CD8-positive, alpha-beta memory T cell (primary cell): ENCODE data around the gene TMEM200C. TPM values are rescaled to one million over a fixed set of nuclear protein-coding genes. Genes with fewer than 3 reads are reported as not detected.
A peak's percentile ranks its signal among the peaks of the same experiment; 100 is the strongest.

Experiments
- CTCF ChIA-PET: fragments of 350-600 bp; sonication (Branson Sonifier 250); formaldehyde crosslinking; loops from one replicate; lab custom pipeline; 2021; ENCODE audit warnings: antibody characterized with exemption; lab: Charles Lee
- POLR2A ChIA-PET: fragments of 350-600 bp; sonication (Branson Sonifier 250); formaldehyde crosslinking; loops from one replicate; lab custom pipeline; 2021; ENCODE audit warnings: antibody characterized with exemption; lab: Charles Lee
- DNase-seq, 5 donors: peaks; one replicate each; pipeline versions ENCODE4 v3.0.0 to v3.0.0-alpha.2; 2020 to 2022; ENCODE audit warnings: mixed read lengths in 1 of 5
- H3K27ac ChIP-seq: one replicate; pipeline ENCODE4 v1.7.0; 2013; ENCODE audit warnings: low read depth, mild to moderate bottlenecking, low read length, moderate library complexity
- H3K27me3 ChIP-seq: 2 replicates; pipeline ENCODE4 v1.7.0; 2013; ENCODE audit warnings: low read length, mild to moderate bottlenecking; ENCODE audit not compliant: insufficient read depth, poor library complexity, severe bottlenecking
- H3K36me3 ChIP-seq: 2 replicates; pipeline ENCODE4 v1.7.0; 2013; ENCODE audit warnings: mild to moderate bottlenecking, low read length, moderate library complexity; ENCODE audit not compliant: insufficient read depth
- H3K4me1 ChIP-seq: 2 replicates; pipeline ENCODE4 v1.7.0; 2013; ENCODE audit warnings: mild to moderate bottlenecking, low read length, moderate library complexity; ENCODE audit not compliant: insufficient read depth
- H3K4me3 ChIP-seq: 2 replicates; pipeline ENCODE4 v1.7.0; 2013; ENCODE audit warnings: mild to moderate bottlenecking, low read length
- H3K9me3 ChIP-seq: 2 replicates; pipeline ENCODE4 v1.7.0; 2013; ENCODE audit warnings: mild to moderate bottlenecking, low read length
- H3K27ac Mint-ChIP-seq, 8 donors: one replicate each; pipeline ENCODE4 v1.8.0; 2020 to 2021; ENCODE audit warnings: mixed read lengths in 8 of 8, mild to moderate bottlenecking in 6 of 8, inconsistent platforms in 3 of 8, moderate library complexity in 3 of 8
- H3K27me3 Mint-ChIP-seq, 2 donors: one replicate each; pipeline ENCODE4 v1.8.0; 2020 to 2021; ENCODE audit warnings: mixed read lengths in 2 of 2, mild to moderate bottlenecking in 1 of 2, moderate library complexity in 1 of 2
- H3K36me3 Mint-ChIP-seq, 3 donors: one replicate each; pipeline ENCODE4 v1.8.0; 2020 to 2021; ENCODE audit warnings: mixed read lengths in 3 of 3, inconsistent platforms in 1 of 3, mild to moderate bottlenecking in 1 of 3
- H3K4me1 Mint-ChIP-seq, 3 donors: one replicate each; pipeline ENCODE4 v1.8.0; 2020 to 2021; ENCODE audit warnings: mixed read lengths in 3 of 3, inconsistent platforms in 1 of 3, mild to moderate bottlenecking in 1 of 3
- H3K4me3 Mint-ChIP-seq, 7 donors: one replicate each; pipeline ENCODE4 v1.8.0; 2020 to 2021; ENCODE audit warnings: mixed read lengths in 7 of 7, mild to moderate bottlenecking in 6 of 7, moderate library complexity in 4 of 7, inconsistent platforms in 2 of 7
- H3K9me3 Mint-ChIP-seq, 5 donors: one replicate each; pipeline ENCODE4 v1.8.0; 2020 to 2022; ENCODE audit warnings: mixed read lengths in 5 of 5, mild to moderate bottlenecking in 3 of 5, moderate library complexity in 2 of 5, inconsistent platforms in 1 of 5
- polyA plus RNA-seq: library from polyadenylated mRNA; unstranded; fragments of 300-500 nt; fragmentation: Illumina TruSeq; gene quantifications from one replicate; pipeline ENCODE4 v1.2.3, GENCODE V29; 2021
- total RNA-seq, 2 experiments: library from RNA; stranded (reverse); gene quantifications; one replicate each; pipeline ENCODE4 v1.2.3, GENCODE V29; 2021

TMEM200C gene
- total and polyA plus RNA-seq, 3 experiments from 2014 or later = not detected

- peaks cover 6% of the 10 kb centered on the region for H3K27me3 ChIP-seq
- peaks cover 0 to 11% (median 0%) of the 10 kb centered on the region in 3 donors for H3K4me1 Mint-ChIP-seq
- H3K36me3 Mint-ChIP-seq = no peaks in the 10 kb centered on the region
- ChIA-PET CTCF (interaction anchor here (1.3 kb wide), 1 partner anchor 12 kb away, joined by 3 read pairs; no protein-coding TSS in a partner anchor), POLR2A (no interaction called here)
- DNase-seq = peak in 1 of 5 donors; percentile 27
- peaks cover 34 to 65% of the 10 kb centered on the region in 2 donors for H3K27me3 Mint-ChIP-seq
- no peaks in the 10 kb centered on the region for H3K36me3 ChIP-seq
- H3K4me3 Mint-ChIP-seq = no peak overlapping the region
- H3K27ac ChIP-seq = no peak overlapping the region
- no peaks in the 10 kb centered on the region for H3K9me3 ChIP-seq
- H3K4me3 ChIP-seq = no peak overlapping the region
- peaks cover 0 to 15% (median 4%) of the 10 kb centered on the region in 5 donors for H3K9me3 Mint-ChIP-seq
- H3K27ac Mint-ChIP-seq = no peak overlapping the region
- no peaks in the 10 kb centered on the region for H3K4me1 ChIP-seq
Observed at GRCh38 chr18:5890331-5891183, 4.8 kb downstream of the TMEM200C start.

DNA sequence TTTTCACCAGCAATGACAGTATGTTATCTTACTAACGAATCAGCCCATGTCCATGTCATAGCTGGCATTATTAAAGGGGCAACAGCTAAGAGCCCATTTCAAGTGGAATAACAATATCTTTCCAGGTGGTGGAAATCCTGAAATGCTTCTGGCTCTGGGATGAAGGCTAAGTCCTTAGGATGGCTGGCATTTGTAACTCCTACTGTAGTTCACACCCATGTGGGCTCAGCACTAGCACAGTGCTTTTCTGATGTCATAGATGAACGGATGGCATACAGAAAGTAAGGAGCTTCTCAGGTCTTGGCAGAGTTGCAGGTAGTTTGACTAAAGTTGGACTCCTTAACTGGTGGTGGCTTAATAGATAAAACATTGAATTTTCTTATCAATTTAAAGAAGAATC lies 10.0 kb downstream of the TMEM200C start:
- CTCF ChIA-PET = no interaction called here
- Histone ChIP-seq H3K4me3 (no peak overlapping the region), H3K4me1 (no peaks in the 10 kb centered on the region), H3K27me3 (no peaks in the 10 kb centered on the region), H3K27ac (no peak overlapping the region), H3K36me3 (no peaks in the 10 kb centered on the region), H3K9me3 (no peaks in the 10 kb centered on the region)
- Mint-ChIP-seq H3K36me3 (no peaks in the 10 kb centered on the region), H3K27ac (no peak overlapping the region), H3K4me3 (no peak overlapping the region), H3K4me1 (no peaks in the 10 kb centered on the region), H3K27me3 (peaks cover 5 to 30% of the 10 kb centered on the region in 2 donors), H3K9me3 (peaks cover 0 to 11% (median 3%) of the 10 kb centered on the region in 5 donors)
- DNase-seq = no peak
- POLR2A ChIA-PET = no interaction called here

- H3K9me3 Mint-ChIP-seq = peaks cover 0 to 7% (median 2%) of the 10 kb centered on the region in 5 donors
- peaks cover 0 to 21% of the 10 kb centered on the region in 2 donors for H3K27me3 Mint-ChIP-seq
- no peaks in the 10 kb centered on the region for H3K36me3 ChIP-seq
- DNase-seq = no peak
- CTCF ChIA-PET = no interaction called here
- H3K4me3 Mint-ChIP-seq = no peak overlapping the region
- no peaks in the 10 kb centered on the region for H3K4me1 Mint-ChIP-seq
- no peaks in the 10 kb centered on the region for H3K9me3 ChIP-seq
- H3K4me3 ChIP-seq = no peak overlapping the region
- no peaks in the 10 kb centered on the region for H3K27me3 ChIP-seq
- H3K27ac ChIP-seq = no peak overlapping the region
- no peaks in the 10 kb centered on the region for H3K36me3 Mint-ChIP-seq
- no peak overlapping the region for H3K27ac Mint-ChIP-seq
- no peaks in the 10 kb centered on the region for H3K4me1 ChIP-seq
- POLR2A ChIA-PET = no interaction called here
Observed at GRCh38 chr18:5884375-5884774, 10.9 kb downstream of the TMEM200C start.

- Histone ChIP-seq H3K9me3 (no peaks in the 10 kb centered on the region), H3K36me3 (no peaks in the 10 kb centered on the region), H3K27ac (no peak overlapping the region), H3K4me3 (no peak overlapping the region), H3K27me3 (no peaks in the 10 kb centered on the region), H3K4me1 (no peaks in the 10 kb centered on the region)
- H3K4me1 Mint-ChIP-seq = no peaks in the 10 kb centered on the region
- no peaks in the 10 kb centered on the region for H3K27me3 Mint-ChIP-seq
- no peak overlapping the region for H3K4me3 Mint-ChIP-seq
- no peak for DNase-seq
- no peaks in the 10 kb centered on the region for H3K36me3 Mint-ChIP-seq
- H3K9me3 Mint-ChIP-seq = peaks cover 0 to 4% (median 0%) of the 10 kb centered on the region in 5 donors
- no peak overlapping the region for H3K27ac Mint-ChIP-seq
- ChIA-PET CTCF (interaction anchor here (1.5 kb wide), 1 partner anchor 10 kb away, joined by 3 read pairs; no protein-coding TSS in a partner anchor), POLR2A (no interaction called here)
Observed at GRCh38 chr18:5879479-5879882, 15.8 kb downstream of the TMEM200C start.

- ChIA-PET CTCF (no interaction called here), POLR2A (no interaction called here)
- Histone ChIP-seq H3K27ac (no peak overlapping the region), H3K4me3 (no peak overlapping the region), H3K9me3 (no peaks in the 10 kb centered on the region), H3K4me1 (no peaks in the 10 kb centered on the region), H3K36me3 (no peaks in the 10 kb centered on the region), H3K27me3 (no peaks in the 10 kb centered on the region)
- H3K36me3 Mint-ChIP-seq = no peaks in the 10 kb centered on the region
- H3K4me1 Mint-ChIP-seq = no peaks in the 10 kb centered on the region
- no peak overlapping the region for H3K27ac Mint-ChIP-seq
- H3K9me3 Mint-ChIP-seq = peaks cover 0 to 4% (median 0%) of the 10 kb centered on the region in 5 donors
- H3K27me3 Mint-ChIP-seq = peaks cover 0 to 5% of the 10 kb centered on the region in 2 donors
- no peak for DNase-seq
- no peak overlapping the region for H3K4me3 Mint-ChIP-seq
Observed at GRCh38 chr18:5876891-5877290, 18.4 kb downstream of the TMEM200C start.

DNA sequence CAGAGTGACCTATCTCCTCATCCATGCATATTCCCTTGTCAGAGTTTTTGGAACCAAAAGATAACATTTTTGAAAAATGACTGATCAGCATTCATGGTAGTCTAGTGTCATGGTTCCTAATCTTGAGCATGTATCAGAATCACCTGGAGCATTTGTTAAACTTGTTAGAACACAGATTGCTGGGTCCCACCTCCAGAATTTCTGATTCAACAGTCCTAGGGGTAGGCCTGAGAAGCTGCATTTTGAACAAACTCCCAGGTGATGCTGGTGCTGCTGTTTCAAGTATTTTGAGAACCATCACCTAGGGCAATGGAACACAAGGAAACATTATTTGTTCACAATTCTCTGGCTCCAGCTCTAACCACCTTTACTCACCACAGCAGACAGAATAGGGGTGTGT lies 21.0 kb downstream of the TMEM200C start:
- no peak overlapping the region for H3K4me3 Mint-ChIP-seq

GRCh38 chr18:5872886-5873285 lies 22.4 kb downstream of the TMEM200C start:
- no peaks in the 10 kb centered on the region for H3K36me3 Mint-ChIP-seq
- Histone ChIP-seq H3K27me3 (no peaks in the 10 kb centered on the region), H3K4me3 (no peak overlapping the region), H3K9me3 (no peaks in the 10 kb centered on the region), H3K4me1 (no peaks in the 10 kb centered on the region), H3K27ac (no peak overlapping the region), H3K36me3 (no peaks in the 10 kb centered on the region)
- no peak for DNase-seq
- CTCF ChIA-PET = no interaction called here
- peaks cover 0 to 6% (median 3%) of the 10 kb centered on the region in 5 donors for H3K9me3 Mint-ChIP-seq
- no peak overlapping the region for H3K4me3 Mint-ChIP-seq
- POLR2A ChIA-PET = no interaction called here
- no peaks in the 10 kb centered on the region for H3K4me1 Mint-ChIP-seq
- peaks cover 0 to 5% of the 10 kb centered on the region in 2 donors for H3K27me3 Mint-ChIP-seq
- no peak overlapping the region for H3K27ac Mint-ChIP-seq

More for the DNA sequence above, 21.0 kb downstream of the TMEM200C start:
- H3K4me1 Mint-ChIP-seq = no peaks in the 10 kb centered on the region
- H3K27me3 Mint-ChIP-seq = peaks cover 0 to 5% of the 10 kb centered on the region in 2 donors
- H3K36me3 Mint-ChIP-seq = no peaks in the 10 kb centered on the region
- ChIA-PET CTCF (no interaction called here), POLR2A (no interaction called here)
- no peaks in the 10 kb centered on the region for H3K9me3 ChIP-seq
- no peaks in the 10 kb centered on the region for H3K4me1 ChIP-seq
- H3K27me3 ChIP-seq = no peaks in the 10 kb centered on the region
- H3K4me3 ChIP-seq = no peak overlapping the region
- no peaks in the 10 kb centered on the region for H3K36me3 ChIP-seq
- no peak overlapping the region for H3K27ac ChIP-seq
- H3K27ac Mint-ChIP-seq = no peak overlapping the region
- H3K9me3 Mint-ChIP-seq = peaks cover 0 to 4% (median 3%) of the 10 kb centered on the region in 5 donors
- DNase-seq = no peak

GRCh38 chr18:5871426-5871825 lies 23.9 kb downstream of the TMEM200C start:
- no peak for DNase-seq
- no peaks in the 10 kb centered on the region for H3K4me1 Mint-ChIP-seq
- POLR2A ChIA-PET = no interaction called here
- CTCF ChIA-PET = no interaction called here
- Histone ChIP-seq H3K27me3 (no peaks in the 10 kb centered on the region), H3K36me3 (no peaks in the 10 kb centered on the region), H3K27ac (no peak overlapping the region), H3K4me3 (no peak overlapping the region), H3K9me3 (no peaks in the 10 kb centered on the region), H3K4me1 (no peaks in the 10 kb centered on the region)
- no peak overlapping the region for H3K4me3 Mint-ChIP-seq
- no peaks in the 10 kb centered on the region for H3K36me3 Mint-ChIP-seq
- H3K27ac Mint-ChIP-seq = no peak overlapping the region
- peaks cover 0 to 6% (median 2%) of the 10 kb centered on the region in 5 donors for H3K9me3 Mint-ChIP-seq
- peaks cover 0 to 5% of the 10 kb centered on the region in 2 donors for H3K27me3 Mint-ChIP-seq
